Measurements from ENCODE around the gene SREK1.
A peak's percentile ranks its signal among the peaks of the same experiment; 100 is the strongest.
"Not testable (repeated sequence)": the region's sequence is repeated elsewhere in the genome, so short reads cannot be mapped to it uniquely, and the experiment has no call there.

Gene SREK1

GRCh38 chr5:66144074-66144833, at the start of gene SREK1:
SREK1 (plus strand) TSS chr5:66144300; CDS start chr5:66144377, 77 bp downstream.
- peak; percentile 93 for DNase-seq

GRCh38 chr5:66100851-66101250, 43.2 kb upstream of the SREK1 start:
- DNase-seq: no peak

- DNase-seq: no peak
Observed at GRCh38 chr5:66113160-66113559, 30.9 kb upstream of the SREK1 start.

GRCh38 chr5:66118304-66118703, 25.8 kb upstream of the SREK1 start:
- no peak for DNase-seq

- DNase-seq: no peak
Observed at GRCh38 chr5:66122379-66123034, 21.6 kb upstream of the SREK1 start.

GRCh38 chr5:66129144-66129543, 15.0 kb upstream of the SREK1 start:
- DNase-seq: no peak

- DNase-seq: no peak
Observed at GRCh38 chr5:66130493-66130892, 13.6 kb upstream of the SREK1 start.

GRCh38 chr5:66134407-66134861, 9.7 kb upstream of the SREK1 start:
- no peak for DNase-seq

- DNase-seq: no peak
Observed at GRCh38 chr5:66136053-66136452, 8.0 kb upstream of the SREK1 start.

- not testable (repeated sequence) for DNase-seq
Observed at GRCh38 chr5:66136944-66137343, 7.2 kb upstream of the SREK1 start.

- no peak for DNase-seq
Observed at GRCh38 chr5:66138637-66139317, 5.3 kb upstream of the SREK1 start.

GRCh38 chr5:66139318-66139712, 4.8 kb upstream of the SREK1 start:
- no peak for DNase-seq

- no peak for DNase-seq
Observed at GRCh38 chr5:66142417-66142816, 1.7 kb upstream of the SREK1 start.

GRCh38 chr5:66143473-66144073, 527 bp upstream of the SREK1 start:
- no peak for DNase-seq

GRCh38 chr5:66144834-66145390, 812 bp downstream of the SREK1 start:
- no peak for DNase-seq

- DNase-seq: no peak
Observed at GRCh38 chr5:66145737-66146136, 1.6 kb downstream of the SREK1 start.

- no peak for DNase-seq
Observed at GRCh38 chr5:66149950-66150349, 5.8 kb downstream of the SREK1 start.

GRCh38 chr5:66151030-66151429, 6.9 kb downstream of the SREK1 start:
- no peak for DNase-seq

- DNase-seq: no peak
Observed at GRCh38 chr5:66151491-66151890, 7.4 kb downstream of the SREK1 start.

GRCh38 chr5:66157046-66157445, 12.9 kb downstream of the SREK1 start:
- DNase-seq: no peak

GRCh38 chr5:66161356-66161755, 17.3 kb downstream of the SREK1 start:
- DNase-seq: no peak

- no peak for DNase-seq
Observed at GRCh38 chr5:66164044-66164790, 20.1 kb downstream of the SREK1 start.

Measured in NCI-H774 (cell line).